HEK293 (cell line): ENCODE results near the gene FPR1.

Experiments
- CTCF ChIP-seq: fragments of 450-650 bp; formaldehyde crosslinking; IDR thresholded peaks from 2 replicates; pipeline ENCODE4 v1.5.1; 2016; ENCODE audit warnings: missing biosample characterization, missing genetic modification characterization
- GFI1B ChIP-seq: fragments of 450-650 bp; formaldehyde crosslinking; IDR thresholded peaks from 2 replicates; pipeline ENCODE4 v1.5.1; 2016; ENCODE audit warnings: missing biosample characterization, missing genetic modification characterization
- ZNF18 ChIP-seq: fragments of 450-650 bp; formaldehyde crosslinking; IDR thresholded peaks from 2 replicates; pipeline ENCODE4 v1.5.1; 2016; ENCODE audit warnings: missing biosample characterization, missing genetic modification characterization
- ZNF24 ChIP-seq: fragments of 450-650 bp; formaldehyde crosslinking; IDR thresholded peaks from 2 replicates; pipeline ENCODE4 v1.5.1; 2016; ENCODE audit warnings: missing biosample characterization, missing genetic modification characterization

- no peak for TF ChIP-seq GFI1B
- TF ChIP-seq CTCF (tag by site-specific recombination), result no peak
- no peak for TF ChIP-seq ZNF24 (tag by site-specific recombination)
- no peak for TF ChIP-seq ZNF18
Measured at GRCh38 chr19:51701468-51702100, 50.1 kb downstream of the FPR1 start.
